ENCODE data around the gene SP4. TPM values are rescaled to one million over a fixed set of nuclear protein-coding genes. Genes with fewer than 3 reads are reported as not detected.

Gene SP4
- 1 to 10 TPM; 7.4 to 8.0 TPM for total RNA-seq

GRCh38 chr7:21427871-21428658, at the start of gene SP4:
Gene SP4 (plus strand): TSS chr7:21428083. CDS start chr7:21428252, 169 bp downstream.
- TF ChIP-seq, protein P1, sequence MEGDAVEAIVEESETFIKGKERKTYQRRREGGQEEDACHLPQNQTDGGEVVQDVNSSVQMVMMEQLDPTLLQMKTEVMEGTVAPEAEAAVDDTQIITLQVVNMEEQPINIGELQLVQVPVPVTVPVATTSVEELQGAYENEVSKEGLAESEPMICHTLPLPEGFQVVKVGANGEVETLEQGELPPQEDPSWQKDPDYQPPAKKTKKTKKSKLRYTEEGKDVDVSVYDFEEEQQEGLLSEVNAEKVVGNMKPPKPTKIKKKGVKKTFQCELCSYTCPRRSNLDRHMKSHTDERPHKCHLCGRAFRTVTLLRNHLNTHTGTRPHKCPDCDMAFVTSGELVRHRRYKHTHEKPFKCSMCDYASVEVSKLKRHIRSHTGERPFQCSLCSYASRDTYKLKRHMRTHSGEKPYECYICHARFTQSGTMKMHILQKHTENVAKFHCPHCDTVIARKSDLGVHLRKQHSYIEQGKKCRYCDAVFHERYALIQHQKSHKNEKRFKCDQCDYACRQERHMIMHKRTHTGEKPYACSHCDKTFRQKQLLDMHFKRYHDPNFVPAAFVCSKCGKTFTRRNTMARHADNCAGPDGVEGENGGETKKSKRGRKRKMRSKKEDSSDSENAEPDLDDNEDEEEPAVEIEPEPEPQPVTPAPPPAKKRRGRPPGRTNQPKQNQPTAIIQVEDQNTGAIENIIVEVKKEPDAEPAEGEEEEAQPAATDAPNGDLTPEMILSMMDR (IDR thresholded peaks at IDR 0.05): no peak
- DNase-seq (ENCODE audit: low spot score) (peak; percentile 77), ATAC-seq (ENCODE audit: insufficient number of reproducible peaks, low FRiP score, low read depth) (peak; percentile 91)
- Histone ChIP-seq H3K4me1 (ENCODE audit: control insufficient read depth in 1 of 2, low read depth in 2 of 2) (peaks cover 25 to 46% of the 10 kb centered on the region in 2 donors), H3K36me3 (no peaks in the 10 kb centered on the region), H3K27me3 (replicated peaks; ENCODE audit: insufficient read depth) (no peaks in the 10 kb centered on the region), H3K27ac (peak within 1 kb of the TSS; percentile 84 to 99), H3K4me3 (peak within 1 kb of the TSS; percentile 76), H3K9me3 (no peaks in the 10 kb centered on the region)

DNA sequence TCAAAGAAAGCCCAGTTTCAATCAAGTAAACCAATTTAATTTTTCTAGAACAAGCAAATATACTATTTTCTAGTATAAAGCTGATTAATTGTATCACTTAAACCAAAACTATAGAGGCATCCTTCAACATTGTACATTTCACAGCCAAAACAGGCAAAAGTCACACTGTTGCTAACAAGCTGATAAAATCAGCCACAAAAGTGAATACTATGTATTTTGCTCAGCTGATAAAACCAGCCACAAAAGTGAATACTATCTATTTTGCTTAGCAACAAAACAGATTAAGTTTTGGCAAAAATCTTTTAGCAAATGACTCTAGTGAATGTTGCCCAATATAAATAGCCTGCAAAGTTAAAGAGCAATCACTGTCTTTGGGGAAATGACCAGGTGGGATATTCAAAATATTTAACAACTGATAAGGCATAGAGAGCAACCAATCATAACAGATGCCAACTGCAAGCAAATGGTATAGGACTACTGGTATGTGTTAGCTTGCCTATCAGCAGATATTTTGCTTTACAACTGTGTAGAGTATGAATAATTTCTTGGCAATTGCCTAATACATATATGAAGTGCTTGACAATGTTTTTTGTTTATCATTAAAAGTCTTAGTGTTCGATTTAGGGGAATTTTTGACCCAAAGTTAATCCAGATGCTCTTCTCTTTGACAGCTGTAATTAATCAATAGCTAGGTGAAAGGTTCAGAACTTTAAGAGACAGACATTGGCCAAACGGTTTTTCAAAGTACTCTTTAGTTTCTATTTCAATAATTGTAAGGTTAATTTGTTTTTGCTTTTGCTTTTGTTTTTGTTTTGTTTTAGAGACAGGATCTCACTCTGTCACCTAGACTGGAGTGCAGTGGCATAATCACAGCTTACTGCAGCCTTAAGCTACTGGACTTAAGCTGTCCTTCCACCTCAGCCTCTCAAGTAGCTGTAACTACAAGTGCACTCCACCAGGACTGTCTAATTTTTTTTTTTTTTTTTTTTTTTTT, 44.4 kb upstream of the SP4 start:
- Histone ChIP-seq H3K27ac (no peak overlapping the region), H3K9me3 (no peaks in the 10 kb centered on the region), H3K27me3 (replicated peaks; ENCODE audit: insufficient read depth) (no peaks in the 10 kb centered on the region), H3K36me3 (no peaks in the 10 kb centered on the region), H3K4me3 (no peak overlapping the region), H3K4me1 (ENCODE audit: control insufficient read depth in 1 of 2, low read depth in 2 of 2) (no peaks in the 10 kb centered on the region)
- TF ChIP-seq, protein P1 (IDR thresholded peaks at IDR 0.05): no peak
- DNase-seq (ENCODE audit: low spot score) (no peak), ATAC-seq (ENCODE audit: insufficient number of reproducible peaks, low FRiP score, low read depth) (no peak)

- no peak for DNase-seq (ENCODE audit: low spot score)
- Histone ChIP-seq H3K36me3 (no peaks in the 10 kb centered on the region), H3K9me3 (no peaks in the 10 kb centered on the region), H3K27me3 (replicated peaks; ENCODE audit: insufficient read depth) (no peaks in the 10 kb centered on the region), H3K4me1 (ENCODE audit: control insufficient read depth in 1 of 2, low read depth in 2 of 2) (no peaks in the 10 kb centered on the region), H3K4me3 (no peak overlapping the region), H3K27ac (no peak overlapping the region)
- no peak for ATAC-seq (ENCODE audit: insufficient number of reproducible peaks, low FRiP score, low read depth)
- TF ChIP-seq, protein P1 (IDR thresholded peaks at IDR 0.05): no peak
Observed at GRCh38 chr7:21393937-21394336, 33.9 kb upstream of the SP4 start.

- no peak for ATAC-seq (ENCODE audit: insufficient number of reproducible peaks, low FRiP score, low read depth)
- Histone ChIP-seq H3K9me3 (no peaks in the 10 kb centered on the region), H3K27ac (no peak overlapping the region), H3K4me1 (ENCODE audit: control insufficient read depth in 1 of 2, low read depth in 2 of 2) (no peaks in the 10 kb centered on the region), H3K4me3 (no peak overlapping the region), H3K27me3 (replicated peaks; ENCODE audit: insufficient read depth) (no peaks in the 10 kb centered on the region), H3K36me3 (no peaks in the 10 kb centered on the region)
- no peak for DNase-seq (ENCODE audit: low spot score)
- TF ChIP-seq, protein P1 (IDR thresholded peaks at IDR 0.05): no peak
Observed at GRCh38 chr7:21401944-21402343, 25.9 kb upstream of the SP4 start.
